HG02571 (cell line): ENCODE results near the gene STRN3.
"Not testable (repeated sequence)": the region's sequence is repeated elsewhere in the genome, so short reads cannot be mapped to it uniquely, and the experiment has no call there.

Source experiments
- ATAC-seq: cut with Tn5 transposase; IDR thresholded peaks from one replicate; pipeline ENCODE4 v1.9.1; 2021; ENCODE audit warnings: mild to moderate bottlenecking, moderate library complexity; ENCODE audit not compliant: unreplicated experiment

Gene STRN3

GRCh38 chr14:30972882-30973582 is 53.1 kb downstream of the STRN3 start:
- ATAC-seq: no peak

- ATAC-seq: not testable (repeated sequence)
These were observed 54.0 kb downstream of the STRN3 start for GRCh38 chr14:30972036-30972732.

GRCh38 chr14:30971586-30971985 is 54.6 kb downstream of the STRN3 start:
- ATAC-seq: no peak

GRCh38 chr14:30969796-30970195 is 56.4 kb downstream of the STRN3 start:
- not testable (repeated sequence) for ATAC-seq

- ATAC-seq: not testable (repeated sequence)
These were observed 58.6 kb downstream of the STRN3 start for GRCh38 chr14:30967364-30968098.

- ATAC-seq: no peak
These were observed 59.5 kb downstream of the STRN3 start for GRCh38 chr14:30966415-30967363.

GRCh38 chr14:30965861-30966260 is 60.3 kb downstream of the STRN3 start:
- not testable (repeated sequence) for ATAC-seq

GRCh38 chr14:30962537-30962936 is 63.6 kb downstream of the STRN3 start:
- ATAC-seq: not testable (repeated sequence)

- ATAC-seq: no peak
These were observed 64.8 kb downstream of the STRN3 start for GRCh38 chr14:30961330-30961729.

- ATAC-seq: no peak
These were observed 66.0 kb downstream of the STRN3 start for GRCh38 chr14:30960216-30960615.

GRCh38 chr14:30958555-30959407 is 67.4 kb downstream of the STRN3 start:
- no peak for ATAC-seq

- ATAC-seq: no peak
These were observed 68.3 kb downstream of the STRN3 start for GRCh38 chr14:30957813-30958370.

GRCh38 chr14:30949651-30950050 is 76.5 kb downstream of the STRN3 start:
- ATAC-seq: no peak

- ATAC-seq: no peak
These were observed 82.5 kb downstream of the STRN3 start for GRCh38 chr14:30943694-30944093.

GRCh38 chr14:30940886-30941285 is 85.3 kb downstream of the STRN3 start:
- no peak for ATAC-seq

GRCh38 chr14:30938617-30939016 is 87.6 kb downstream of the STRN3 start:
- no peak for ATAC-seq

GRCh38 chr14:30935445-30935844 is 90.7 kb downstream of the STRN3 start:
- no peak for ATAC-seq

- not testable (repeated sequence) for ATAC-seq
These were observed 92.2 kb downstream of the STRN3 start for GRCh38 chr14:30933937-30934336.

- no peak for ATAC-seq
These were observed 97.7 kb downstream of the STRN3 start for GRCh38 chr14:30928462-30928861.
